IMR-90 (cell line): ENCODE results near the gene MAPRE3. TPM values are rescaled to one million over a fixed set of nuclear protein-coding genes. Genes with fewer than 3 reads are reported as not detected.

Source experiments
- ATAC-seq: fragments of 200-7000 bp; cut with Tn5 transposase; 2 replicates; pipeline ENCODE4 v1.9.1; 2020; ENCODE audit warnings: low read depth, mild to moderate bottlenecking, moderate library complexity
- BruUV-seq: library from RNA; stranded (reverse); fragments of 400-500 nt; replicated peaks from 2 replicates; lab custom pipeline; 2021; lab: Mats Ljungman, UMichigan
- CTCF ChIA-PET: fragments of 300-600 bp; formaldehyde crosslinking; extraction: SDS; loops from one replicate; lab custom pipeline; 2021; ENCODE audit warnings: antibody characterized with exemption; lab: Yijun Ruan, JAX
- POLR2A ChIA-PET: fragments of 300-600 bp; sonication (Branson Sonifier 250); formaldehyde crosslinking; loops from one replicate; lab custom pipeline; 2022; ENCODE audit warnings: antibody characterized with exemption; ENCODE audit not compliant: unreplicated experiment; lab: Charles Lee
- DNase-seq: peaks from one replicate; pipeline ENCODE4 v3.0.0; 2013
- H2AFZ ChIP-seq: replicated peaks from 2 replicates; pipeline ENCODE3; 2013; ENCODE audit warnings: low read length, mild to moderate bottlenecking; ENCODE audit not compliant: poor library complexity
- H2AK5ac ChIP-seq: 2 replicates; pipeline ENCODE4 v1.6.1; 2013; ENCODE audit warnings: low read depth, low read length, inconsistent platforms
- H2AK9ac ChIP-seq: replicated peaks from 2 replicates; pipeline ENCODE3; 2013; ENCODE audit warnings: mild to moderate bottlenecking, low read depth, low read length, moderate library complexity; ENCODE audit not compliant: poor library complexity
- H2BK120ac ChIP-seq: 2 replicates; pipeline ENCODE4 v1.6.1; 2013; ENCODE audit warnings: low read depth, low read length, inconsistent platforms
- H2BK15ac ChIP-seq: 3 replicates; pipeline ENCODE4 v1.6.1; 2013; ENCODE audit warnings: low read depth, low read length, inconsistent platforms
- H2BK20ac ChIP-seq: 2 replicates; pipeline ENCODE4 v1.6.1; 2013; ENCODE audit warnings: low read depth, mild to moderate bottlenecking, inconsistent platforms, low read length, moderate library complexity
- H2BK5ac ChIP-seq: 2 replicates; pipeline ENCODE4 v1.6.1; 2013; ENCODE audit warnings: mild to moderate bottlenecking, low read depth, low read length, inconsistent platforms; ENCODE audit not compliant: poor library complexity, severe bottlenecking
- H3K14ac ChIP-seq: replicated peaks from 2 replicates; pipeline ENCODE4 v1.6.1; 2013; ENCODE audit warnings: low read depth, low read length, inconsistent platforms
- H3K18ac ChIP-seq: 2 replicates; pipeline ENCODE4 v1.6.1; 2013; ENCODE audit warnings: low read depth, low read length, control low read depth
- H3K23ac ChIP-seq: 2 replicates; pipeline ENCODE4 v1.6.1; 2013; ENCODE audit warnings: low read depth, low read length, inconsistent platforms
- H3K27ac ChIP-seq: 2 replicates; pipeline ENCODE4 v1.5.1; 2013; ENCODE audit warnings: mild to moderate bottlenecking, control low read depth, low read length; ENCODE audit not compliant: insufficient read depth
- H3K27me3 ChIP-seq: 2 replicates; pipeline ENCODE4 v1.6.1; 2013; ENCODE audit warnings: low read length; ENCODE audit not compliant: control insufficient read depth, insufficient read depth
- H3K36me3 ChIP-seq: 2 replicates; pipeline ENCODE4 v1.6.1; 2013; ENCODE audit warnings: low read length, mixed read lengths; ENCODE audit not compliant: control insufficient read depth, insufficient read depth
- H3K4ac ChIP-seq: 2 replicates; pipeline ENCODE4 v1.6.1; 2013; ENCODE audit warnings: low read depth, low read length, inconsistent platforms
- H3K4me1 ChIP-seq: 2 replicates; pipeline ENCODE4 v1.6.1; 2013; ENCODE audit warnings: low read length, mixed read lengths; ENCODE audit not compliant: control insufficient read depth, insufficient read depth
- H3K4me2 ChIP-seq: 2 replicates; pipeline ENCODE4 v1.6.1; 2013; ENCODE audit warnings: low read depth, mild to moderate bottlenecking, control low read depth, low read length, moderate library complexity
- H3K4me3 ChIP-seq: 2 replicates; pipeline ENCODE4 v1.5.1; 2013; ENCODE audit warnings: low read depth, mild to moderate bottlenecking, control low read depth, low read length, moderate library complexity; ENCODE audit not compliant: insufficient read depth
- H3K56ac ChIP-seq: 2 replicates; pipeline ENCODE4 v1.6.1; 2013; ENCODE audit warnings: low read length, inconsistent platforms; ENCODE audit not compliant: insufficient read depth; ENCODE audit errors: extremely low read depth
- H3K79me1 ChIP-seq, 2 experiments: 2 replicates each; pipeline ENCODE4 v1.6.1; 2013; ENCODE audit warnings: low read length in 2 of 2, inconsistent platforms in 1 of 2, low read depth in 1 of 2
- H3K9ac ChIP-seq: 2 replicates; pipeline ENCODE4 v1.6.1; 2013; ENCODE audit warnings: low read depth, low read length, control low read depth
- H3K9me1 ChIP-seq: 2 replicates; pipeline ENCODE4 v1.6.1; 2013; ENCODE audit warnings: low read length, inconsistent platforms; ENCODE audit not compliant: insufficient read depth
- H3K9me3 ChIP-seq: 2 replicates; pipeline ENCODE4 v1.6.1; 2013; ENCODE audit warnings: low read length; ENCODE audit not compliant: control insufficient read depth, insufficient read depth
- H4K20me1 ChIP-seq: 2 replicates; pipeline ENCODE4 v1.6.1; 2013; ENCODE audit warnings: low read length, inconsistent platforms; ENCODE audit not compliant: insufficient read depth
- H4K5ac ChIP-seq: 2 replicates; pipeline ENCODE4 v1.6.1; 2013; ENCODE audit warnings: mild to moderate bottlenecking, low read depth, low read length, control low read depth
- H4K8ac ChIP-seq, 2 experiments: 2 replicates each; pipeline ENCODE4 v1.6.1; 2013; ENCODE audit warnings: low read depth in 2 of 2, low read length in 2 of 2, control low read depth in 1 of 2, inconsistent platforms in 1 of 2
- H4K91ac ChIP-seq: 2 replicates; pipeline ENCODE4 v1.6.1; 2013; ENCODE audit warnings: low read depth, low read length, inconsistent platforms; ENCODE audit not compliant: insufficient read depth
- BHLHE40 ChIP-seq: fragments of 150-350 bp; IDR thresholded peaks from 2 replicates; pipeline ENCODE4 v1.6.1; 2016; ENCODE audit warnings: mild to moderate bottlenecking, low read depth, low read length
- MAZ ChIP-seq: IDR thresholded peaks from 2 replicates; pipeline ENCODE4 v1.6.1; 2012; ENCODE audit warnings: low read depth, mild to moderate bottlenecking, low read length, improper control_type of control experiment, moderate library complexity, borderline replicate concordance
- MXI1 ChIP-seq: IDR thresholded peaks from 2 replicates; pipeline ENCODE4 v1.6.1; 2012; ENCODE audit warnings: low read depth, mild to moderate bottlenecking, low read length, moderate library complexity, borderline replicate concordance
- NFE2L2 ChIP-seq: fragments of 150-350 bp; IDR thresholded peaks from 2 replicates; pipeline ENCODE4 v1.6.1; 2016; ENCODE audit warnings: low read depth, mild to moderate bottlenecking, low read length
- RAD21 ChIP-seq: IDR thresholded peaks from 2 replicates; pipeline ENCODE4 v1.6.1; 2012; ENCODE audit warnings: low read length, improper control_type of control experiment
- RFX5 ChIP-seq: IDR thresholded peaks from 2 replicates; pipeline ENCODE4 v1.8.0; 2012; ENCODE audit warnings: low read depth, mild to moderate bottlenecking, low read length, moderate library complexity
- whole genome bisulfite sequencing, 2 experiments: methylation state at CpG; one replicate each; pipeline versions ENCODE4 v1.1.5 to v1.1.7; 2013; ENCODE audit warnings: missing lambda C conversion rate in 2 of 2; ENCODE audit not compliant: insufficient read length in 1 of 2; ENCODE audit errors: extremely low coverage in 2 of 2; 5-methylcytosine and 5-hydroxymethylcytosine counted together
- dilution Hi-C: fragments of 300-500 bp; cut with HindIII; formaldehyde crosslinking; loops from one replicate; pipeline ENCODE4 v1.14.3; 2018; ENCODE audit warnings: low sequenced_read_pairs; ENCODE audit not compliant: unreplicated experiment
- in situ Hi-C: fragments of 300-500 bp; cut with MboI; formaldehyde crosslinking; loops from 3 replicates; pipeline ENCODE4 v1.14.3; 2019; ENCODE audit warnings: low sequenced_read_pairs, inconsistent platforms, mixed read lengths
- intact Hi-C: fragments of 100-400 bp; cut with micrococcal nuclease; formaldehyde crosslinking; loops from 2 replicates; pipeline ENCODE4 v1.10.0; 2022
- polyA plus RNA-seq, 3 experiments: library from polyadenylated mRNA; depleted of rRNA; stranded (reverse); fragments of >200 nt; gene quantifications; 2 replicates each; pipeline ENCODE4 v1.2.3, GENCODE V29; 2012; ENCODE audit warnings: low replicate concordance in 1 of 3
- total RNA-seq: library from RNA; depleted of rRNA; stranded (reverse); fragments of >200 nt; gene quantifications from 2 replicates; pipeline ENCODE4 v1.2.3, GENCODE V29; 2012
- TF ChIP-seq, protein P1 (sequence below): fragments of 150-350 bp; IDR thresholded peaks from 2 replicates; pipeline ENCODE4 v1.6.1; 2016; ENCODE audit warnings: low read depth, mild to moderate bottlenecking, low read length, moderate library complexity, borderline replicate concordance

The MAPRE3 gene
- total and polyA plus RNA-seq, 2 of the 4 experiments (the other 2 are of a cell fraction) = 1.8 to 20.3 TPM

GRCh38 chr2:27000228-27000627, 29.8 kb downstream of the MAPRE3 start:
- CTCF ChIA-PET = no interaction called here
- DNase-seq = no peak
- Histone ChIP-seq H2AFZ (no peak overlapping the region), H3K27me3 (no peaks in the 10 kb centered on the region; the same call in 1 of the 2 replicates), H3K56ac (no peak overlapping the region), H3K9me3 (no peaks in the 10 kb centered on the region), H2BK5ac (no peak overlapping the region), H3K9me1 (peaks cover 15% of the 10 kb centered on the region), H3K9ac (no peak overlapping the region), H3K23ac (no peak overlapping the region), H4K5ac (no peak overlapping the region), H4K91ac (no peak overlapping the region), H2AK5ac (no peak overlapping the region), H3K4me3 (no peak overlapping the region), H3K27ac (no peak overlapping the region), H3K14ac (no peak overlapping the region), H3K4me2 (no peak overlapping the region), H2BK120ac (no peak overlapping the region), H3K18ac (no peak overlapping the region), H3K4ac (no peak overlapping the region), H3K36me3 (no peaks in the 10 kb centered on the region), H2BK15ac (no peak overlapping the region), H4K20me1 (no peaks in the 10 kb centered on the region; the same call in 1 of the 2 replicates), H4K8ac (no peak overlapping the region), H2AK9ac (no peak overlapping the region), H3K4me1 (peaks cover 4% of the 10 kb centered on the region; the same call in 1 of the 2 replicates), H3K79me1 (peaks cover 0 to 4% of the 10 kb centered on the region in 2 experiments; a peak in 1 of 4 replicates), H2BK20ac (no peak overlapping the region)
- no peak for ATAC-seq
- BruUV-seq = no TSS peak
- WGBS, 2 experiments = 72% methylated on average over 3 of the region's 4 CpGs; no CpG with 5 or more reads in 1 of the 2 experiments
- dilution Hi-C loops = no loop called here
- in situ Hi-C loops = no loop called here
- POLR2A ChIA-PET = no interaction called here
- intact Hi-C loops = no loop called here
- TF ChIP-seq NFE2L2 (no peak), BHLHE40 (no peak), MXI1 (no peak), MAZ (no peak), RAD21 (no peak), RFX5 (no peak)
- TF ChIP-seq, protein P1, sequence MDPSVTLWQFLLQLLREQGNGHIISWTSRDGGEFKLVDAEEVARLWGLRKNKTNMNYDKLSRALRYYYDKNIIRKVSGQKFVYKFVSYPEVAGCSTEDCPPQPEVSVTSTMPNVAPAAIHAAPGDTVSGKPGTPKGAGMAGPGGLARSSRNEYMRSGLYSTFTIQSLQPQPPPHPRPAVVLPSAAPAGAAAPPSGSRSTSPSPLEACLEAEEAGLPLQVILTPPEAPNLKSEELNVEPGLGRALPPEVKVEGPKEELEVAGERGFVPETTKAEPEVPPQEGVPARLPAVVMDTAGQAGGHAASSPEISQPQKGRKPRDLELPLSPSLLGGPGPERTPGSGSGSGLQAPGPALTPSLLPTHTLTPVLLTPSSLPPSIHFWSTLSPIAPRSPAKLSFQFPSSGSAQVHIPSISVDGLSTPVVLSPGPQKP = no peak
